ENCODE results near the gene BBS12. TPM values are rescaled to one million over a fixed set of nuclear protein-coding genes. Genes with fewer than 3 reads are reported as not detected.

BBS12 gene
- total and polyA plus RNA-seq, 2 experiments from 2014 or later: 3.0 to 4.7 TPM

DNA sequence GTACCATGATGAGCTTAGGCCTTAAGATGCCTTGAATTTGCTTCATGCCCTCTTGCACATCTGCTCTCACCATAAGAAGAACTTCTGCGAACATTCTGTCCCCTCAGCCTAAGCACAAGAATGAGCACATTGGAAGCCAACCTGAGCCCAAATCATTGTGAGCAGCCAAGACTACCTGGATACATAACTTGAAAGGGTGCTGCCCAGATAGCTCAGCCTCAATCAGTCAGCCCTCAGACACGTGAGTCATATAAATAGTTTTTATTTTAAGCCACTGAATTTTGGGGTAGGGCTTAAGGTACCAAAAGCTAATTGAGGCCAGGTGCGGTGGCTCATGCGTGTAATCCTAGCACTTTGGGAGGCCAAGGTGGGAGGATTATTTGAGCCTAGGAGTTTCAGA is 27.5 kb upstream of the BBS12 start:
- no peaks in the 10 kb centered on the region for H3K9me3 ChIP-seq (ENCODE audit: low read depth)
- H3K4me1 ChIP-seq (ENCODE audit: insufficient read depth): peaks cover under 1% of the 10 kb centered on the region
- no peak overlapping the region for H2AFZ ChIP-seq
- H3K27me3 ChIP-seq: no peaks in the 10 kb centered on the region
- H3K4me3 ChIP-seq: no peak overlapping the region
- no peaks in the 10 kb centered on the region for H3K9me2 ChIP-seq (replicated peaks; ENCODE audit: insufficient read depth)
- no peaks in the 10 kb centered on the region for H3K79me2 ChIP-seq
- no peak overlapping the region for H3K4me2 ChIP-seq
- DNase-seq (ENCODE audit: low spot score): no peak
- no peaks in the 10 kb centered on the region for H4K20me1 ChIP-seq (ENCODE audit: insufficient read depth, poor library complexity, severe bottlenecking)
- no peaks in the 10 kb centered on the region for H3K36me3 ChIP-seq (replicated peaks; ENCODE audit: insufficient read depth, low read depth)
- H3K27ac ChIP-seq: no peak overlapping the region
- TF ChIP-seq, protein P1, sequence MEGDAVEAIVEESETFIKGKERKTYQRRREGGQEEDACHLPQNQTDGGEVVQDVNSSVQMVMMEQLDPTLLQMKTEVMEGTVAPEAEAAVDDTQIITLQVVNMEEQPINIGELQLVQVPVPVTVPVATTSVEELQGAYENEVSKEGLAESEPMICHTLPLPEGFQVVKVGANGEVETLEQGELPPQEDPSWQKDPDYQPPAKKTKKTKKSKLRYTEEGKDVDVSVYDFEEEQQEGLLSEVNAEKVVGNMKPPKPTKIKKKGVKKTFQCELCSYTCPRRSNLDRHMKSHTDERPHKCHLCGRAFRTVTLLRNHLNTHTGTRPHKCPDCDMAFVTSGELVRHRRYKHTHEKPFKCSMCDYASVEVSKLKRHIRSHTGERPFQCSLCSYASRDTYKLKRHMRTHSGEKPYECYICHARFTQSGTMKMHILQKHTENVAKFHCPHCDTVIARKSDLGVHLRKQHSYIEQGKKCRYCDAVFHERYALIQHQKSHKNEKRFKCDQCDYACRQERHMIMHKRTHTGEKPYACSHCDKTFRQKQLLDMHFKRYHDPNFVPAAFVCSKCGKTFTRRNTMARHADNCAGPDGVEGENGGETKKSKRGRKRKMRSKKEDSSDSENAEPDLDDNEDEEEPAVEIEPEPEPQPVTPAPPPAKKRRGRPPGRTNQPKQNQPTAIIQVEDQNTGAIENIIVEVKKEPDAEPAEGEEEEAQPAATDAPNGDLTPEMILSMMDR (IDR thresholded peaks at IDR 0.05; ENCODE audit: poor library complexity): no peak
- no peak for TF ChIP-seq EZH2 (IDR thresholded peaks at IDR 0.05; ENCODE audit: borderline replicate concordance)
- TF ChIP-seq EZH2phosphoT487 (IDR thresholded peaks at IDR 0.05; ENCODE audit: low read depth, severe bottlenecking, unreplicated experiment): no peak
- 86% methylated on average over 4 of the region's 4 CpGs for WGBS (ENCODE audit: low lambda C conversion rate, missing lambda C conversion rate)

DNA sequence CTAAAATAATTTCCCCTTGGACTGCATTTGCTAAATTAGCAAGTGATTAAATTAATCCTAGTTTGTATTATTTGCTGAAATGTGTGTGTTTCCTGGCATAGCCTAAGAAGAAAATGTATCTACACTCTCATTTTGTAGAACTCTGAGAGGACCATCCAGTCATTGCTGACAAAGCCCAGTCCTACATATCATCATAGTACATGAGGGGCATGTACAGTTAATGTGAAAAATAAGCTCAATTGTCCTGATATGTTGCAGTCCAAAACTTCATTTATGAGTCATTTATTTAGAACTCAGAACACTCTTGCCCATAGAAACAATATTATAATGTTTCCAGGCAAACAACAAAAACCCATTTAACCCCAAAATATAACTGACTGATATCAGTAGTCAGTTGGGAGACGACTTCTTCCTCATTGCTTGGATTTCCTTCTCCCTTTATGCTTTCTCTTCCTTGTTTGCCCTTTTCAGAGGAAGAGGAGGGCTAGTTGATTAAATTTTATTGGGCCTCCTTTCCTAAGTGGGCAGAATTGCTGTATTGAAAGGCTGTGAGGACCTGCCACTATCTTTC is 26.9 kb upstream of the BBS12 start:
- H3K4me1 ChIP-seq (ENCODE audit: insufficient read depth): no peaks in the 10 kb centered on the region
- H3K4me2 ChIP-seq: no peak overlapping the region
- no peaks in the 10 kb centered on the region for H3K79me2 ChIP-seq
- H3K9me3 ChIP-seq (ENCODE audit: low read depth): no peaks in the 10 kb centered on the region
- H3K36me3 ChIP-seq (replicated peaks; ENCODE audit: insufficient read depth, low read depth): no peaks in the 10 kb centered on the region
- H3K9me2 ChIP-seq (replicated peaks; ENCODE audit: insufficient read depth): no peaks in the 10 kb centered on the region
- no peak overlapping the region for H3K4me3 ChIP-seq
- H3K27me3 ChIP-seq: no peaks in the 10 kb centered on the region
- WGBS (ENCODE audit: low lambda C conversion rate, missing lambda C conversion rate): 87% methylated on average over 1 of the region's 1 CpG
- no peak overlapping the region for H3K27ac ChIP-seq
- H2AFZ ChIP-seq: no peak overlapping the region
- DNase-seq (ENCODE audit: low spot score): no peak
- no peaks in the 10 kb centered on the region for H4K20me1 ChIP-seq (ENCODE audit: insufficient read depth, poor library complexity, severe bottlenecking)
- TF ChIP-seq, protein P1 (IDR thresholded peaks at IDR 0.05; ENCODE audit: poor library complexity): no peak
- TF ChIP-seq EZH2phosphoT487 (IDR thresholded peaks at IDR 0.05; ENCODE audit: low read depth, severe bottlenecking, unreplicated experiment) (no peak), EZH2 (IDR thresholded peaks at IDR 0.05; ENCODE audit: borderline replicate concordance) (no peak)

DNA sequence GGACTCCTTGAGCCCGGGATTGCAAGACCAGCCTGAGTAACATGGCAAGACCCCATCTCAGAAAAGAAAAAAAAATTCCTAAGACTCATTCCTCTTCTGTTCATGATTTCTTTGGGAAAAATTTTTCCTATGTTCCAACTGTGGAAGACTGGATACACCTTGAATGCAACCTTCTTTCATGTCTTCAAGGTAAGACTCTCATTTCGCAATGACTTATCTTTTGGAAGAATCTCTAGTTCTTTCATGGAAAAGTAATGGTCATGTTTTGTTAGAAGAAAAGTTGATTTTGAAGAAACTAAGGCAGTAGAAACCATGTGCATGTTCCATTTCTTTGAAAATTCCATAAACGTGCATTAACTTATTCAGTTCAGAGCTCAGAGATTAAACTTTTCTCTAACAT is 26.0 kb upstream of the BBS12 start:
- Histone ChIP-seq H3K27me3 (no peaks in the 10 kb centered on the region), H3K4me2 (no peak overlapping the region), H3K4me1 (ENCODE audit: insufficient read depth) (no peaks in the 10 kb centered on the region), H3K4me3 (no peak overlapping the region), H3K79me2 (no peaks in the 10 kb centered on the region), H3K9me2 (replicated peaks; ENCODE audit: insufficient read depth) (no peaks in the 10 kb centered on the region), H3K27ac (no peak overlapping the region), H3K36me3 (replicated peaks; ENCODE audit: insufficient read depth, low read depth) (no peaks in the 10 kb centered on the region), H3K9me3 (ENCODE audit: low read depth) (no peaks in the 10 kb centered on the region), H2AFZ (no peak overlapping the region), H4K20me1 (ENCODE audit: insufficient read depth, poor library complexity, severe bottlenecking) (no peaks in the 10 kb centered on the region)
- no peak for TF ChIP-seq EZH2 (IDR thresholded peaks at IDR 0.05; ENCODE audit: borderline replicate concordance)
- no peak for TF ChIP-seq EZH2phosphoT487 (IDR thresholded peaks at IDR 0.05; ENCODE audit: low read depth, severe bottlenecking, unreplicated experiment)
- TF ChIP-seq, protein P1 (IDR thresholded peaks at IDR 0.05; ENCODE audit: poor library complexity): no peak
- over 99% methylated on average over 3 of the region's 3 CpGs for WGBS (ENCODE audit: low lambda C conversion rate, missing lambda C conversion rate)
- DNase-seq (ENCODE audit: low spot score): no peak
